HUES48 (cell line): ENCODE data around the gene FERMT2.

ENCODE experiments used
- H3K27ac ChIP-seq: one replicate; pipeline ENCODE4 v1.7.0; 2013; ENCODE audit warnings: low read depth, low read length, inconsistent platforms
- H3K27me3 ChIP-seq: 2 replicates; pipeline ENCODE4 v1.6.1; 2013; ENCODE audit warnings: mild to moderate bottlenecking, low read length; ENCODE audit not compliant: control insufficient read depth, insufficient read depth
- H3K36me3 ChIP-seq: 2 replicates; pipeline ENCODE4 v1.6.1; 2013; ENCODE audit warnings: low read length; ENCODE audit not compliant: control insufficient read depth, insufficient read depth
- H3K4me1 ChIP-seq: 2 replicates; pipeline ENCODE4 v1.6.1; 2013; ENCODE audit warnings: mild to moderate bottlenecking, low read length; ENCODE audit not compliant: control insufficient read depth, insufficient read depth
- H3K4me3 ChIP-seq: 2 replicates; pipeline ENCODE4 v1.5.1; 2013; ENCODE audit warnings: mild to moderate bottlenecking, low read depth, low read length
- H3K9ac ChIP-seq: 2 replicates; pipeline ENCODE4 v1.6.1; 2013; ENCODE audit warnings: mild to moderate bottlenecking, low read depth, low read length, moderate library complexity
- H3K9me3 ChIP-seq: 2 replicates; pipeline ENCODE4 v1.6.1; 2013; ENCODE audit warnings: low read length; ENCODE audit not compliant: control insufficient read depth, insufficient read depth

The FERMT2 gene

DNA sequence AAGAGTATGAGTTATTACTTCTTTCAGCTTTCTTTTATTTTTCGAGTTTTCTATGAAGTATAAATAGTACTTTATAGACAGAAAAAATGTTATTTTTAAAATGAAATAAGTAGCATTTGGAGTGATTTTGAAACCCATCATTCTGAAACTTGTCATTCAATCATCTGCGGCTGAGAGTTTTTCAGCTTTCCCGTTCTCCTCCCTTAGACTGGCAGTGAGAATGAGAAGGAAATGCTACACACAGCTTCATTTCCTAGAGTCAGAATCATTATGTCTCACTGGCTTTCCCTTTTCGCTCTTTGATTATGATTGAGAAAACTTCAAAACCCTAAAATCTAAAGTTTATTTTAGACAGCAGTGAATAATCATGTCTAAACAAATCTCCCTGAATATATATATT, 125.8 kb downstream of the FERMT2 start:
- Histone ChIP-seq H3K27me3 (no peaks in the 10 kb centered on the region), H3K4me1 (peaks cover 9% of the 10 kb centered on the region; the same call in 1 of the 2 replicates), H3K9me3 (no peaks in the 10 kb centered on the region), H3K4me3 (no peak overlapping the region), H3K27ac (no peak overlapping the region), H3K9ac (no peak overlapping the region), H3K36me3 (no peaks in the 10 kb centered on the region)

DNA sequence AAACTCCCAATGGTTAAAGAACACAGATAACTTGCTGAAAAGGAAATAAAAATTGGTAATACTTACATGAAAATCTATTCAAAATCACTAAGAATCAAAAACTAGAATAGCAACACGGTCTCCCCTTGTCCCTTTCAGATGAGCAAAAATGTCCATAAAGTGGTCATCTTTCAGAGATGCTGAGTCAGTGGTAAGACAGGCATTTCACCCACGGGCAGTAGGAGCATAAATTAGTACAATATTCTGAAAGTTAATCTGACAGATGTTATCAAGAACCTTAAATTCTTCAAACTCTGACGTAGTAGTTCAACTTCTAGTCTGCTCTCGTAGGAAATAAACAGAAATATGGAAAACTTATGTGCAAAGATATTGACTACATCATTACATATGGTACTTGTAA, 126.4 kb downstream of the FERMT2 start:
- Histone ChIP-seq H3K9me3 (no peaks in the 10 kb centered on the region), H3K4me1 (peaks cover 9% of the 10 kb centered on the region; the same call in 1 of the 2 replicates), H3K27me3 (no peaks in the 10 kb centered on the region), H3K36me3 (no peaks in the 10 kb centered on the region), H3K9ac (no peak overlapping the region), H3K27ac (no peak overlapping the region), H3K4me3 (no peak overlapping the region)

DNA sequence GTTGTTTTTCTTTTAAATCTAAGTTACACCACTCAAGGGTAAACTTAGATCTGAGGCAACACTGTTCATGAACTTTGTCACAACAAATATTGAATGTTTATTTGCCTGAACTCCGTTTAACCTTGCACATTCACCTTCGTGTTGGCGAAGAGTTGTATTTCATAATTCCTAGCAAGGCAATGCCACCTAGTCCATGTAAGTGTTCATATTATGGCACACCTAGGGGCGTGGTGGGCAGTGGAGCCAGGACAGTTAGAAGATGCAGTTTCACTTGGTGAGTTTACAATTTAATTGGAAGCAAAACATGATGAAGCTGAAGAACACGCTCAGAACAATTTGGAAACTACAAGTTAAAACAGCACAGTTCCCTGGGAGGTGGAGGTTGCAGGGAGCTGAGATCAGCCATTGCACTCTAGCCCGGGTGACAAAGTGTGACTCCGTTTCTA, 129.0 kb downstream of the FERMT2 start:
- Histone ChIP-seq H3K4me3 (no peak overlapping the region), H3K4me1 (no peaks in the 10 kb centered on the region), H3K9ac (no peak overlapping the region), H3K9me3 (no peaks in the 10 kb centered on the region), H3K27ac (no peak overlapping the region), H3K27me3 (no peaks in the 10 kb centered on the region), H3K36me3 (no peaks in the 10 kb centered on the region)

DNA sequence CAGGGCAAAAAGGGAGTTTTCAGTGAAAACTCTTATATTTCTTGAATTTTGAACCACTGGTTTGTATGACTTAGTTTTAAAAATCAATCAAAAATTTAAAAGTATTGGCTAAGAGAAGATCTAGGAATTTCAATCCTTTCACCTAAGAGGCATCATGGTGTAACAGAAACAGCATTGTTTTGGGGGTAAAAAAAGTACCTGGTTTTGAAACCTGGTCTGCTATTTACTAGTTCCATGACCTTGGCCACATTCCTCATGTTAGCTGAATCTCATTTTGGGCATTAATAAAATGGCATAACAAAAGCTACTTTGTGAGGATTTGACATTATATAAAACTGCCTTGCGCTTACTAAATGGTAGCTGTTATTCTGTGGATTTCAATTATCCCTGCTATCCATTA, 142.7 kb downstream of the FERMT2 start:
- Histone ChIP-seq H3K27ac (no peak overlapping the region), H3K9me3 (no peaks in the 10 kb centered on the region), H3K9ac (no peak overlapping the region), H3K36me3 (no peaks in the 10 kb centered on the region), H3K4me1 (no peaks in the 10 kb centered on the region), H3K4me3 (no peak overlapping the region), H3K27me3 (no peaks in the 10 kb centered on the region)
